CD4-positive, alpha-beta T cell treated with Interleukin-6 at 100 ng/mL for 8 hours (primary cell): ENCODE measurements around the gene AKAP13.

ENCODE experiments used
- DNase-seq: peaks from one replicate; pipeline ENCODE4 v3.0.0-alpha.2; 2020; ENCODE audit warnings: mixed read lengths, low spot score

Gene AKAP13

DNA sequence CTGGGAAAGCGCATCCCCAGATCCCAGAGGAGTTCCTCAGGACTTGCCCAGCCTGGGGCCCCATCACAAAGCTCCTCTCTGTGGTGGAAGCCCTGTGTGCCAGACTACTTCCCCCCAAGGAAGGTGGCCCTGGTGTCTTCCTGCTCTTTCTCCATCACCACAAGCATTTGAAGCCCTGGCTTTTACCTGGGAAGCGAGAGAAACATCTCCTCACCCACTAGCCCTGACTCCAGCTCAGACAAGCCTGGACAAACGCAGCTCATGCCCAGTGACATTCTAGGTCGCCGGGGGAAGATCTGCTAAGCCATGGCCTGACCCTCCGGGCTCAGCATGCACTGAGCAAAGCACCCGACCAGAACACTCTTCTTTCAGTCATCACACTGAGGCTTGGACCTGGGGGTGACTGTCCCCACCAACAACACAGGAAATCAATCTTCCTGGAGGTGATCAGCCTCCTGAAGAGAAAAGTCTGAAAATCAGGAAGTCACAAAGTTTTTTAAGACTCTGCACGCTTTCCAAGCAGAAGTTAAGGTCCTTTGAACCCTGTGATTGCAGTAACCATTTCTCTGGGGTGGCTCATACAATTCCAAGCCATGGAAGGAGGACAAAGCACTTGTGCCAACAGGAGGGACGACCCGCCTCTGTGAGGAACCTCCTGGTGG, 373.5 kb downstream of the AKAP13 start:
- DNase-seq, result no peak

DNA sequence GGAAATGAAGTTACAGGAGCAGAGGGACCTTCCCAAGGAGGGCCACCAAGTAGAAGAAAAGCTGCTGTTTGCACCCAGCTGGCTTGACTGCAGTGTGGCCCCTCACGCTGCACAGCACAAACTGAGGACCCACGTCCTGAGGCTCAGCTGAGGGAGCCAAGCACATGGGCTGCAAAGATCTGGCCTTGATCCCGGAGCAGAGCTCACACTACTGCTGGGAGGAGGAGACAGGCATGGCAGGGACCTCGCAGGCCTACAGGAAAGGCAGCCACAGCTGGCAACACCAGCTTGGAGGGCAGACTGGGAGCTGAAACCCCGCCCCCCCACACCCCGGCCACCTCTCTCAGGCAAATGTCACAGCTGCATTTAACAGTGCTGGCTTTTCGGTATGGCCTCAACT, 374.6 kb downstream of the AKAP13 start:
- no peak for DNase-seq

DNA sequence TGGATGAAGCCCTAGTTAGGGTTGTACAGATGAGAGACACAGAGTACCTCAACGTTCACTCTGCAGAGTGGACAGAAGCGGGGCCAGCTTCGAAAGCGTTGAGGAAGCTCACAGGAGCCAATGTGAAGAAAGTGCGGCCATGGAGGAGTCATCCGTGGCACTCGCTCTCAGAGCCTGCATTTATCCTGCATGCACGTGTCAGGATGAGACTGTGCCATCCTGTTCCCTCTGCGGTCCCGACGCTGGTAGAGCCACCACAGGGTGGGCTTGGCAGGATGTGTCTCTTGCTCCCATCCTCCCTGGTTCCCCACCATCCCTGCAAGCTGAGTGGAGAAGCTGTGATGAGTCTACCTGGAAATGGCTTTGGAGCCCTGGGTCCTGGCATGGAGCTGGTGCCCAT, 375.1 kb downstream of the AKAP13 start:
- no peak for DNase-seq

DNA sequence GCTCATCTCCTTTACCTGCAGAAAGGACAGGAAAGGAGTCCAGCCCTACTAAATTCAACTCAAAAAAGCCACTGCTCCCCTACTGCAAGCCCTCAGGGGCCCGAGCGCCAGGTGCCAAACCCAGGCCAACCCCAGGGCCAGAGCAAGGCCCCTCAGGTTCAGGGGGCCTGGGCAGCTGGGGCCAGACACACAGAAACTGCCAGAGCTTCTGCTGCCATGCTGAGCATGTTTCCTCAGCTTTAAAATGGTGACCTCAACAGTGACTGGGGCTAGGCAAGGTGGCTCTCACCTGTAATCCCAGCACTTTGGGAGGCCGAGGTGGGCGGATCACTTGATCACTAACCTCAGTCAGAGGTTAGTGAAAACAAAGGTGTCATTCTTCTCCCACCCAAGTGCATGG, 375.5 kb downstream of the AKAP13 start:
- DNase-seq, result no peak

DNA sequence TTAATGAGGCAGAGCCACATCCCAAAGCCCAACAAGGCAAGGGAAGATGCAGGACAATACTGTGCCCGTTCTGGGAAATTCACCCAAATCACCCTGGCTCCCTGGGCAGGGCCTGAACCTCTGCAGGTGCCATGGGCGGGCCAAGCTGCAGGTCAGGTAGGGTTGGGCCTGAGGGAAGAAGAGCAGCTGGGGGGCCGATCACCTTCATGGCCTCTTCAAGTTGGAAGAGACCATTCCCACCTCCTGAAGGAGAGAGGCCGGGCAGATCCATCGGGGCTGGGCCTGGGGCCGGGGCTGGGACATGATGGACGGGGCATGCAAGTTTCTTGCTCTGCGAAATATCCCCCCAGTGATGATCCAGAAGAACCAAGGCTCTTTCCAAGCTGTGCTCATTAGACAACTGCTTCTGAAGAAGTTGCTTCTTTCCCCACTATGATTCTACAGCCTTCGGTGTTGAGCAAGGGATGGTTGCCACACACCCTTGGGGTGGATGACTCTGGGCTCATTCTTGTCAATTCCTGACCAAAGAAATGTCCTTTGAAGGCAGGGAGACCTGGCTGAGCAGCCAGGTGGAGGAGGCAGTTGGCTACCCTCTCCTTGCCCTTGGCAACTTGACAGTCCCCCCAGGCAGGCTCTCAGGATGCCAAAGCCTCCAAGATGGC, 376.1 kb downstream of the AKAP13 start:
- DNase-seq, result no peak

DNA sequence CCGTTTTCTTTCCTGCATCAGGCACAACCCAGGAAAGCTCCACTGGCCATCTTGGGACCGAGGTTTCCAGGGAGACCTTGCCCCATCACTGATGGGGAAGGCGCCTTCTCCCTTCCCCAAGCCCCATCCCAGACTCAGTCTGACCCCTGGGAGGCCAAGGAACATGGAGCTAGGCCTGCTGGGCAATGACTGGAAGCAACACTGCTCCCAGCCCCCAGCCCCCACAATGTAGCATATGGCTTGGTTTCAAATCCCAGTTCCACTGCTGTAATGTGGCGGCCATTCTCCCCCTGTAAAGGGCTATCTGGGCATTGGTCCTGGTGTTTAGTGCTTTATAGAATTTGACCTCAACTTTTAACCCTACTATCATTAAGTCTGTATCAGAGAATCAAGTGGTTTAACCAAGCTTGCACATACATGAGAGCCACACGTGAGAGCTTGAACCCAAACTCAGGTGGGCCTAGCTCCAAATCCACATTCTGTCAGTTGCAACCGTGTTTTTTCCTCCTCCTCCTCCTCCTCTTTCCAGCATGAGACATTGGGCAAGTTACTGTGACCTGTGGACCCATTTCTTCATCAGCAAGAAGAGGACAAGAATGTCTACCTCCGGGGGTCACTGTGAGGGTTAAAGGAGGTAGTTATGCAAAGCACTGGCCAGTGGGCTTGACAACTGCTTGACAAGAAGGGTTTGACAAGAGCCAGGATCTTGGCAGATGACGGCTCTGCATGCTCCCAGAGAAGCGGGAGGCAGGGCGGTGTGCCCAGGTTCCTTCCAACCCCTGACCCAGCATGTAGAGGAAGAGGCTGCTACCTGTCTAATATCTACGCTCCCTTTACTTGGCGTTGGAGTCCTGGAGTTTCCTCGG, 376.9 kb downstream of the AKAP13 start:
- no peak for DNase-seq

DNA sequence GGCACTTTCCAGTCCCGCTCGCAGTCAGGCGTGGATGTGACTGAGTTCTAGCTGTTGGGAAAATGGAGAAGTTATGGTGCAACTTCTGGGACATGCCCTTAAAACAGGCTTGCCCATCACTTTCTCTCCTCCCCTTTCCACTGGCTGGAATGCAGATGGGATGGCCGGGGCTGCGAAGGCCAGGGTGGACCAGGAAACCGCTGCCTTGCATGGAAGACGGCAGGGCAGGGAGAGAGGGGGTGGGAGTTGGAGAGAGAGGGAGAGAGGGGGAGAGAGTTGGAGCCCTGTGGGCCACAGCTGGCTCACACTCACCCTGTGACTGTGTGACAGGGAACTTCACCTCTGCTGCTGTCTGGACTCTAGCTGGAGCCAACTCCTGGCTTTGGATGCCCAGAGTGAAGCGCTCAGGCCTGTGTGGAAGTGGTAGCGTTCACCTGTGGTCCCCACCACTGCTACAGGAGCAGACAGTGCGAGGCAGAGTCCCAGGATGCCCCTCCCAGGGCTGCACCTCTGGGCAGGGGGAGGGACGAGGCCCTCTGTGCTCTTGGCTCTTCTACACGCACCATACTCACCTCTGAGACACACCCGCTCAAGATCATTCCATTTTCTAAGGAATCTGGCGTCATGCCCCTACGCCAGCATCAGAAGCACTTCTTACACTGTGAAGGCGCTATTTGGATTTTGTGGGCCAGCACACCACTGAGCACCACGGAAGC, 377.7 kb downstream of the AKAP13 start:
- DNase-seq, result no peak

DNA sequence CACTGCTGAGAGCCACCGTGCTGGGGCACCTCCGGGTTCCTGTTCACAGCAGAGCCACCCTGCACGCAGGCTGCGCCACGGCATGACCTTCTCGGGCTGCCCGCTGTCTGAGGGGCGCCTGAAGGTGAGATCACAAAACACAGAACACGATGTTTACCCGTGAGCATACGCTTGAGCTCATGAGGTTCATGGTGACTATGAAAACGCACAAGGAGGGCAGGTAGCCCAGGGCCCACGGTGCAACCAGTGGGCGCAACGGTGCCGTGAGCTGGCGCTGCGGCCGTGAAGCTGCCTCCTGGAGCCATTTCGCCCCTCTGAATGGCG, 378.2 kb downstream of the AKAP13 start:
- no peak for DNase-seq

DNA sequence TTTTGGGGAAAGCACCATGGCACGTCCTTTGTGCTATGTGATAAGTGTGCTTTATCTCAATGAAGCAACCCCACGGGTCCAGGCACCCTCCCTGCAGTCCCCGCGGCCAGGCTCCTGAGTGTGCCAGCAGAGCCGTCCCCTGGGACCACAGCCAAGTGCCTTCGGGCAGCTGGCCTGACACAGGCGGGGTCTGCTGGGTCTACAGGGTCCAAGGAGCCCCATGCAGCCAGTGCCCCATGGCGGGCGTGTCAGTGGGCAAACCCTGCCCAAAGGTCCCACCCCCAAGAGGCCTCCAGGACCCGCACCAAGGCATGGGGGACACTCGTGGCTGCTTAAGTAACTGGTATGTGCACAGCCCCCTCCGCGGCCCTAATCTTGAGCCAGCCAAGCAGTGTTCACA, 379.0 kb downstream of the AKAP13 start:
- DNase-seq, result no peak

DNA sequence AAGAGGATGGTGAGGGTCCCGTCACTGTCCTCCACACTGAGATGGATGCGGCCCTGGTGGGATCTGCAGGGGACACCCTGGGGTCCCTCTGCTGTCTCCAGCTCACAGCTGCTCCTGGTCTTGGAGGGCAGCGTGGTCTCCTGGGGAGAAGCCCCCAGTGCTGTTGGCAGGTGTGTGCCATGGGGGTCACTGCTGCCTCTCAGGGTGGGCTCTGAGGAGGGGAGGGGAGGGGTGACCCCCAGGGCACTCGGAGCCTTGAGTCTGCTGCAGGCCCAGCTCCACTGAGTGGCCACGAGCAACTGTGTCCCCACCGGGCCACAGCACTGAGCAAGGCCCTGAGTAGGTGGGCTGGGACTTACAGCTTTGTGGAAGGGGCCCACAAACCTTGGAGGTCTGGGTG, 379.6 kb downstream of the AKAP13 start:
- no peak for DNase-seq

DNA sequence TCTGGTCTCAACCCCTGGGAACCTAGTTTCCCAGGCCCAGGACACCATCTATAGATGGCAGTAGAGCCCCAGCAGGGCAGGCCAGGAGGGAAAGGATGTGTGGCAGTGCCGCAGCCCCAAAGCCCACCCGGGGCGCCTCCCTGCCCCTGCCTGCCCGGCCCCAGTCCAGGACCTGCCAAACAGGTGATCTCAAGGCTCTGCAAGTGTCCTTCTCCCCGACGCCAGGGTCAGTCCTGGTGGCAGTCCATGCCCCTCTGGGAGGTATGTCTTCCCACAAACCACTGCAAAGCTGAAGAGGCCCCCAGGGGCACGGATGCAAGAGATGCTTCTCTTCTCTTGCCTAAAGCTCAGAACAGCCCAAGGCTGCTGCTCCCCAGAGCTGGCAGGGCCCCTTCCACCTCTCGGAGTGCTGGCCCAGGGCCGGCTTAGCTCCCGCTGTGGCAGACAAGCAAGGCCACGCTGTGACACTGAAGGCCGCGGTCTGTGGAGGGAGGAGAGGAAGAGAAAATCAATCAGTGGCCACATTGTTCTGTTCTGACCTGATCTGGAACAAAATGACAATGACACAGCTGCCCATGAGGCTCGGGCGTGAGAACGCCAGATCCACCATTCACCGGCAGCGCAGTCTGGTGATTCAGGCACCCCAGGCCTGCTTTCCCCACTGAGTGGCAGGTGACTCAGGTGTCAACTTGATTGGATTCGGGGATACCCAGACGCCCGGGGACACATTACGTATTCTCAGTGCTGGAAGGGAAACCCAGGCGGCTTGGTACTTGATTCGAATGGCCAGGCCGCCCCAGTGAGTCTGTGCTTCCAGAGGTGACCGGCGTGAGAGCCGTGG, 380.3 kb downstream of the AKAP13 start:
- DNase-seq, result no peak

DNA sequence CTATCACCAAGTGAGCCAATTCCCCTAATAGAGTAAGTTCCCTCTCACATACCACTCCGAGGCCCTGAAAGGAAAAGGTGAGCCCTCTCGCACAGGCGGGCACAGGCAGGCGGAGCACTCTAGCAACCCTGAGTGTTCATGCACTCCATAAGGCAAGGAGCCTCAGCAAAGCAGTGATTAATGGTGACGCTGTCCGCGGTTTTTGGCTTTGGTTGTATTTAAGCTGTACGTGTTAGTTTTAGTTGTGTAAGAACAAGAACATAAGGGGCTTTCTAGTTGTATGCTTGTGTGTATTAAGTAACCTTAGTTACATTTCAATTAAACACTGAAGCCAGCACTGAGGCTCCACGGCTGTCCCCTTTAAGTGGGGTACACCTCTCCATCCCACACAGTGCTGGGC, 381.2 kb downstream of the AKAP13 start:
- no peak for DNase-seq

DNA sequence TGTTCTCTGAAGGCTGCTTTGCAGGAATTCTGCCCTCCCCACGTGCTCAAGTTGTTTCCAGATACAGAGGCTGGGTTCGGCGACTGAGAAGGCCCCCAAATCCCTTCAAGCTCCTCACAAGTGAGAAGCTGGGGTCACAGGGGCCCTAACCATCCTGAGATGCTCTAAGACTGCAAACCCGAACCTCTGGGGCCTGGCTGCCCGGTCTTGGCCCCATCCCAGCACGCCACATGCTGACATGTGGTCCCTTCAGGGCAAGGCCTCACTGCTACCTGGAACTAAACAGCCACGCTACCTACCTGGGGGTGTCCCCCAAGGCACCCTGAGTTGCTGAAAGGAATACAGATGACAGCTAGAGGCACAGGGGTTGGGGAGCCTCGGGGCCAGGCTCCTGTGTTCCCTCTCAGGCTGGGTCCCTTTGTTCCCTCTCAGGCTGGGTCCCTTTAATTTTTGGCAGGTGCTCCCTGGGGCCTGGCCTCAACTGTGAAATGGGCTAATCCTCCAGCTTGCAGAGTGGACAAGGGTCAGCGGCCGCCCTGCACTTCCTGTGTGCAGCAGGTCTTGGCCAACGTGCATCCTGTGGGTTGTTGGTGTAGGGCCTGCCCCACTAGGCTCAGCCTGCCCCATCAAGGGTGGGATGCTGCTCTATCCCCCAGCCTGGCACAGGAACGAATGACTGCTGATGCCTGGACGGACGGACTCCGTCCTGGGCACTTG, 381.8 kb downstream of the AKAP13 start:
- DNase-seq, result no peak

DNA sequence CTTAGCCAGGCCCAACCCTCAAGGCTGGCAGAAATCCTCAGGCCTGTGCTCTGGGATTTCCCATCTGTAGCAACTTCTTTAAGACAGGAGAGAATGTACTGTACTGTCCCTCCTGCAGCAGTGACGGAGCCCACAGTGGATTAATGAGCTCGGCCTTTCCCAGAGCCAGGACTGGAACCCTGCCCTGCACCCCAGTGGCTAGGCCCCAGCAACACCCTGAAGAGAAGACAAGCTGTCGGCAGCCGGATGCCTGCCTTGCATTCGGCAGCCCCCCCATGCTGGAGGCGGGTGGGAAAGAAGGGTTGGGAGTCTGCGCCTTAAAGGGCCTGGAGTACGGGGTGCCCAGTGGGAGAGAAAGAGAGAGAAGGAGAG, 382.3 kb downstream of the AKAP13 start:
- no peak for DNase-seq

DNA sequence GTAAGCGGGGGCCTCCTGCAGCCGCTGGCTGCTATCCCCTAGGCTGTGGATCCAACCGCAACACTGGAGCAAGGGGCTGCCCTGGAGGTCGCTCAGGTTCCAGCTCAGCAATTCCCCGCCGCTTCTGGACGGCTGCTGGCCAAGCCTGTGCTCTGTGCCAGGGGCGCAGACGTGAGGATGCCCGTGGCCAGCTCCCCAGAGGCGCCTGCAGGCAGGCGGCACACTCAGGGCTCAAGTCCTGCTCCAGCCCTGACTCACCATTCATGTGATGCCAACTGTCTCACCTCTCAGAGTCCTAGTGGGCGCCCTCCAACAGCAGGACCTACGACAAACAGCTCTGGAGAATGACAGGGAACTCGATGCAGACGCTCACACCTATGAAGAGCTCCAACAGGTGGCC, 382.8 kb downstream of the AKAP13 start:
- DNase-seq, result no peak

DNA sequence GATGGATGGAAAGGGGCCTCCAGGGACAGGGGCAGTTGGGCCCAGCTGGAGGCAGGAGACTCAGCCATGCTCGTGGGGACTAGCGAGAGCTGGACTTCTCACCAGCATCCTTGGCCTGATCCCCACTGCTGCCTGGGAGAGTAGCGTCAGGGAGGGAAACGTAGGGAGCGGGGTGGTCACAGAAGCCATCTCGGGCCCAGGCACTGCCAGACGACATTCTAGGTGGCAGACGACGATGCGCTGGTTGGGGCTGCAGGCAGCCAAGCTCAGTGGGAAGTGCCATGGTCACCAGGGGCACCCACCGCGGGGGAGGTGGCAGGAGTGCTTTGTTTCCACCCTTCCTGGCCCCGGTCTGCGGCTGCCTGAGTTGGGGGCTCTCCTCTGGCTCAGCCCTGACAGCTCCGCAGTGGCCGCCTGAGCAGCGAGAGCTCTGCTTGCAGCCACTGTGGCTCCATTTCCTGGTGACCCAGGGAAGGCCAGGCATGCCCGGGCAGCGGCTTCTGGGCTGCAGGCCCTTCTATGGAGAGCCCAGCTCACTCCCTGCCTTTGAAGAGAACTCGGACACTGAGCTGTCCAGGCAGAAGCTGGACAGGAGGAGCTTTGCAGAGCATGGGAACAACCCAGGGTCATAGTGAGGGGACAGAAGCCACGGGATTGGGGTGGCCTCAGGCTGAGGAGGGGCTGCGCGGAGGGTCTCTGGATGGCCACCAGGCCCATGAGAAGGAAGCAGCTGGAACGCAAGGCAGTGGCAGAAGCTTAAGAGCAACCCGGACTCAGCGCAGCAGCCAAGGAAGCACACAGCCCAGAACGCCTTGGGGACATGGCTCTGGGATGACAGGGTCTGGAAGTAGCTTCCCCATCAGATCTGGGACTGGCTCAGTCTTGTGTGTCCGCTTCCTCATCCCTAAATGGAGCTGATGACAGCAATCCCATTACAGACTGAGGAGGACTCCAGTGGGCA, 383.6 kb downstream of the AKAP13 start:
- DNase-seq, result no peak

DNA sequence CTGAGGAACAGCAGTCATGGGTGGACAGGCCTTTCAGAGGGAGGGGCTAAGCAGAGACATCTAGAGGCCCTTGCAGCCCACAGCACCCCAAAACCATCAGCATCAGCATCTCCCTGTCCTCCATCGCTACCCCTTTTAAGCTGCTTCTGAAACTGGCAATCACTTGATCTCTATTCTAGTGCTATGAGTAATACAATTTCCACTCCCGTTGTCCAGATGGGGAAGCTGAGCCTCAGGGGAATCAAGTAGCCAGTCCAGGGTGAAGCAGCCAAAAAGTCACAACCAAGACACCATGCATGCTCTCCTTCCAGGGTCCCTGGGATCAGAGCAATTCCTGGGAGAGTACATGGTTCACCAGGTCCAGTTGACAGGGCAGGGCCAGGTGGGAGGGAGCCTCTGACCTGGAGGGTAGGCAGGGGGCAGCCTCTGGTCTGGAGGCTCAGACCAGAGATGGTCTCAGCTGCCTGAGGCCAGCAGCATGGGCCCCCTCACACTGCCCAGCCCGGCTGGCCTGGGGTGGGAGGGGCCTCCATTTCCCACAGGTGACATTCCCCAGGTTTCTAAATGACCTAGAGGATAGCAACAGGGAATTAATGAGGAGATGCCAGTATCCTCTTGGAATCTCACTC, 384.4 kb downstream of the AKAP13 start:
- no peak for DNase-seq

DNA sequence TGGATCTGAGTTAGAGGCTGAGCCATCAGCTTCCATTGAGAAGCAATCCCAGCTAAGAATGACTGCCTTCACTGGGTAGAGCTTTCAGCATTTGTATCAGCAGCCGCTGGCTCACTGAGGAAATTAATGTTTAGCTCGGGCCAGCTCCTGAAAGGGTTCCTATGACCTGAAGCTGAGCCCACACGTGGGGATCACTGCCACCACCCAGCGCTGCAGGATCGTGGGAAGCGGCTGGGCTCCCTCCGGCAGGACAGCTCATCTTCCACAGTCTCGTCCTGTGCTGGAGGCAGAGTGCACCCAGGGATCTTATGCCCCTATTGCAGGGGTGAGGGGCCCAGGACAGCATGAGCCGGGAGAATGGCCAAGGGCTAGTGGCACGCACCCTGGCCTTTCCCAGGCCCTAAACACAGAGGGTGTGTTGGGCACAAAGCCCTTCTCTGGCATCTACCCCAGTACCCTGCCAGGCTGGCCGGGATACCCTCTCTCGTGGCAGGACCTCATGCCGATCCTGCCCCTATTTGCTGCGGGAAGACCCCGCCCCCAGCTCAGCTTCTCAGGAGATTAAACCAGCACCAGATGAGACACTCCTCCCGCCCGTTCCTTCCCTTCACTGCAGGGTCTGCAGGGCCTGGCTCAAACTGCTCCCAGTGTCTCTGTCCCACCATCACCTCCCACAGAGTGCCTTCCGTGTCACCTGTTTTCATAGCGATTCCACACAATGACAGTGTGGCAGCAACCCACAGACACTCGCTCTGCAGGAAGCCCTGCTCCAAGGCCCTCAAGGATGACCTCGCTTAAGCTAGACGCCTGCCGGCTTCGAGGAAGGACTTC, 385.8 kb downstream of the AKAP13 start:
- DNase-seq, result no peak
